CD4-positive, alpha-beta T cell treated with Interleukin-4 for 1 hour (primary cell): ENCODE data around the gene TTYH1.
"Not testable (repeated sequence)": the region's sequence is repeated elsewhere in the genome, so short reads cannot be mapped to it uniquely, and the experiment has no call there.

Experiments
- DNase-seq, 2 donors: peaks; one replicate each; pipeline ENCODE4 v3.0.0-alpha.2; 2020 to 2022

The TTYH1 gene

GRCh38 chr19:54461613-54462012, 46.3 kb downstream of the TTYH1 start:
- DNase-seq = no peak

- no peak for DNase-seq
Observed at GRCh38 chr19:54462047-54462654, 46.9 kb downstream of the TTYH1 start.

GRCh38 chr19:54462655-54463530, 47.6 kb downstream of the TTYH1 start:
- peak; percentile 64 to 70 for DNase-seq

- DNase-seq = peak; percentile 97 to 98
Observed at GRCh38 chr19:54463531-54464043, 48.3 kb downstream of the TTYH1 start, which contains the start of gene LENG9. LENG9 (minus strand) TSS chr19:54463778; CDS start chr19:54463526, 252 bp downstream.

GRCh38 chr19:54464044-54464629, 48.9 kb downstream of the TTYH1 start:
- DNase-seq = peak in 1 of 2 donors; percentile 92

GRCh38 chr19:54464630-54465425, 49.6 kb downstream of the TTYH1 start:
- DNase-seq = peak; percentile 72 to 78

- no peak for DNase-seq
Observed at GRCh38 chr19:54465426-54466109, 50.3 kb downstream of the TTYH1 start.

GRCh38 chr19:54466110-54466480, 50.8 kb downstream of the TTYH1 start:
- DNase-seq = not testable (repeated sequence)

- no peak for DNase-seq
Observed at GRCh38 chr19:54469496-54469934, 54.3 kb downstream of the TTYH1 start.

- no peak for DNase-seq
Observed at GRCh38 chr19:54470276-54470887, 55.1 kb downstream of the TTYH1 start.

GRCh38 chr19:54470991-54471782, 55.9 kb downstream of the TTYH1 start:
- no peak for DNase-seq

- no peak for DNase-seq
Observed at GRCh38 chr19:54473071-54473891, 58.0 kb downstream of the TTYH1 start, which contains the start of gene CDC42EP5. CDC42EP5 (minus strand) TSS chr19:54473296; CDS start chr19:54465547, 7,749 bp downstream.

- no peak for DNase-seq
Observed at GRCh38 chr19:54473892-54474372, 58.7 kb downstream of the TTYH1 start.

GRCh38 chr19:54475706-54476105, 60.4 kb downstream of the TTYH1 start:
- DNase-seq = no peak

GRCh38 chr19:54477650-54478049, 62.4 kb downstream of the TTYH1 start:
- DNase-seq = no peak

- DNase-seq = peak in 1 of 2 donors; percentile 48
Observed at GRCh38 chr19:54478677-54479266, 63.5 kb downstream of the TTYH1 start.

GRCh38 chr19:54480051-54480450, 64.8 kb downstream of the TTYH1 start:
- DNase-seq = no peak

GRCh38 chr19:54481326-54481930, 66.2 kb downstream of the TTYH1 start:
- DNase-seq = peak; percentile 45 to 48

GRCh38 chr19:54482889-54483288, 67.6 kb downstream of the TTYH1 start:
- no peak for DNase-seq
